ENCODE measurements around the gene PDE4D.
"Not testable (repeated sequence)": the region's sequence is repeated elsewhere in the genome, so short reads cannot be mapped to it uniquely, and the experiment has no call there.

The PDE4D gene

DNA sequence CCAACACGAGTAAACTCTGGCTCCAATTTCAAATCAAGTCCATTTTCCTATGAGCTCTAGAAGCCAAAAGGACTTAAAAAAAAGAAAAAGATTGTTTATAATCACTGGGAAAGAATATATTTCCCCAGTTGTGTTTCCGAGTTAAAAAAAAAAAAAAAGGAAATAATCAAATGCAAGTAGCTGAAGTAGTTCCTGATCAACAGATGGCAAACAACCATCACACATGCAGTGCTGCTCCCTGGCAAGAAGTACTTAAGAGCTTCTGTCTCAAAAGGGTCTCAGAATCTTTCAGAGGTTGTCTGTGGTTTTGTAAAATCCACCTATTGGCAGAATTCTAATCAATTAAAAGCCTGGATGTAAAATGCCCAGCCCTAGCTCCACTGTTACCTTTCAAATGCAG, 922.8 kb downstream of the PDE4D start:
- no peak for DNase-seq (ENCODE audit: low read depth, low spot score)

DNA sequence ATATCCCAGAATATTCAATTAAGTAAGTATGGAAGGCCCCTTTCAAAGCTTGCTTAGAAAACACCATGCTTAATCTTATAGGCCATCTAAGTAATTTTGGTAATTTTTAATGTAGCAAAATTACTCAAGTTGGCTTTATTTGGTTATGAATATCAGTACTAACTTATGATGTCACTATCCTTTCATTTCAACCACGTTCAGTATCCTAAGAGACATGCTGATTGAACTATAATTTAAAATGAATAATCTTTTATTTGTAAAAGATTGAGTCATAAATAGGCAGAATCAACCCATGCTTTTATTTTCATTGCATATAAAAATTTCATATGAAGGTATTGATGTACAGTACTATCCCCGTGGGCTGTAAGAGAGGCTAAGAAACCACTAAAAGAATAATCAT, 923.7 kb downstream of the PDE4D start:
- DNase-seq (ENCODE audit: low read depth, low spot score): no peak

DNA sequence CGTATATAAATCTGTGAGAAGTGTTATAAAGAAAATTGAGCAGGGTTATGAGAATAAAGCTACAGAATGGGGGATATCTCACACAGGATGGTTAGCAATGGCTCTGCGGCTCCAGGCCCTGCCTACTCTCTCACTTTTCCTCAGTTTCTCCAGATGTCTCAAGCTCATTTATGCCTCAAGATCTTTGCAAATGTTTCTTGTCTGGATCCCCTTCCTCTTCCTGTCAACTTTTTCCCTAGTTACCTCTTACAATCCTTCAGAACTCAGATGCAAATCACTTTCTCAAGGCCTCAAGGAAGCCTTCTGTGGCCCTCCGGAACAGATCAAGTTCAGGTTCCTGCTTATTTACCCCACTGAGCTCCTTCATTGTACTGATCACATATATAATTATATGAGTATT, 924.3 kb downstream of the PDE4D start:
- no peak for DNase-seq (ENCODE audit: low read depth, low spot score)

DNA sequence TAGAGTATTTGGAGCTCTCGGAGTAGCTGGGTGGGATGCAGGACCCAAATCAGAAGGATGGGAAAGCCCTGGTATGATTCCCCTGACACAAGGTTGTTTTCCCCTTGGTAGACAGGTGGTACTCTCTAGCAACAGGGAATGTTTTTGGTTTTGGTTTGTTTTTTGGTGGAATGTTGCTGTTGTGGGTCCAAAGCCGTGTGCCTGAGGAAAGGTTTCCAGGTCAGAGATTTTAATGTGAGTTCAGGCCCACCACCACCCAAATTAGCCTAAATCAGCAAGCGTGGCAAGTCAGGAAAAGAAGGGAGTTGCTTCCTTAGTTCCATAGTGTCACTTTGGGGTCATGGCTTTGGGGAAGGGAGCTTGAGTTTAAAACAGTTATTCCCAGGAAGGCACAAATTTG, 925.2 kb downstream of the PDE4D start:
- DNase-seq (ENCODE audit: low read depth, low spot score): no peak

DNA sequence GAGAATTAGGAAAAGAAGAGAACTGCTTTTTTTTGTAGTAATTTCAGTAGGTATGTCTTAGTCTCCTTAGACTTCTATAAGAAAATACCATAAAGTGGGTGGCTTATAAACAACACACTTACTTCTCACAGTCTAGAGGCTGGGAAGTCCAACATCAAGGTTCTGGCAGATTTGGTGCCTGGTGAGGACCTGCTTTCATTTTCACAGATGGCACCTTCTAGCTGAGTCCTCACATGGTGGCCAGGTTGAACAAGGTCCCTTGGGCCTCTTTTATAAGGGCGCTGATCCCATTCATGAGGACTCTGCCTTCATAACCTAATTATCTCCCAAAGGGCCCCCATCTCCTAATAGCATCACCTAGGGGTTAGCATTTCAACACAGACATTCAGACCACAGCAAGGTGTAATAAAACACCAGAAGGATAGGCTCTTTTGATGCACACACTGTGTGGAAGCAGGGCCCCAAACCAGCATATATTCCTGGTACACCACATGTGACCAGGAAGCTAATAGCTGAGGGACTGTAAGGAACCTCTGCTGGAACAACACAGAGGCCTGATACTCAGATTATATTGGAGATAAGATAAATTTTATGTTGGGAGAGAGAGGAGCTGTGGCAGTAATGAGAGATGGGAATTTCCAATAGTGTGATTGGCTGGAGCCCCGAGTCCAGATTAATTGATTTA, 925.8 kb downstream of the PDE4D start:
- no peak for DNase-seq (ENCODE audit: low read depth, low spot score)

DNA sequence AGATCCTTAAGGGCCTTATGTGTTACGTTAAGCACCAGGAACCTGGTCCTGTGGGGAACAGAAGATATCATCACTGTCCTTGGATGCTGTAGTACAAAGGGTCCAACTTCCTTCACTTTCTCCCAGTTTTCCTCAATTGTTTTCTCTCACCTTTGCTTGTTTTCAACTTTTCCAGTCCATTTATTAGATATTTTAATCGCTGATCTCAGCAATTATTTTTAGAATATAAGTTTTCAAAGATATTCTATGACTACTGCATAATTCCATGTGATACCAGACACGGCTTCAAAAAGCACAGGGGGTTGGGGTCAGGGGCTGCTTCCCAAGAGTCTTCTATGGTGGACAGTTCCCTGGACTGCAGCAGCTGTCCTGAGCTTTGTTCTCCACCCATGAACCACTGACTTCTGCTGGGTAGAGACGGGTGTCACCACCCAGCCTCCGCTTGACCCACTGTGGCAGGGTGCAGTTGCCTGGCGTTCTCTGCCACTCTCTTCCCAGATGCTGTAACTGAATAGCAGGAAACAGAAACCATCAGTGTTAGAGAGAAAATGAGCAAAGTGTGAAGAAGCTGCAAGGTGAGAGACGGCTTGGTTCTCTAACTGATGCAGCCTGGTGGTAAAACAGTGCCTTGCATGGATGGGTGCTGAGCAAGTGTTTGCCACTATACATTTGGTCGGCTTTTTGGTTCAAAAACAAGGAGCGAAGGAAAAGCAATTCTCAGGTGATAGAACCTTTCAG, 927.7 kb downstream of the PDE4D start:
- no peak for DNase-seq (ENCODE audit: low read depth, low spot score)

DNA sequence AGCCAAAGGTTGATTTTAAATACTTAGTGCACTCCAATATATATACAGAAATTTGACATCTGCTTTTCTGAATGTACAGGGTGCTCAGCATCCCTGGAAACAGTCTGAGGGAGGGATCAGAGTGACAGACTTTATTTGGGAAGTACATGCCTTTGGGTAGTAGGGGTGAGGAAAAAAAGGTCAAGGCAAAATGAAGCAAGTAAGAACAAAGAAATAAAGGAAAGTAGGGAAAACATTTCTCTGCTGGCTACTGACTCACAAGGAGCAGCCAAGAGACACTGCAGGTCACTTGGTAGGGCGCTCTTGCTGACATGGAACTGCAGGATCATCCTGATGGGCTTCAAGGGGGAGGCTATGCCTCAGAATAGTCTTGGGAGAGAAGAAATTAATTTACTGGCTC, 929.7 kb downstream of the PDE4D start:
- DNase-seq (ENCODE audit: low read depth, low spot score): no peak

DNA sequence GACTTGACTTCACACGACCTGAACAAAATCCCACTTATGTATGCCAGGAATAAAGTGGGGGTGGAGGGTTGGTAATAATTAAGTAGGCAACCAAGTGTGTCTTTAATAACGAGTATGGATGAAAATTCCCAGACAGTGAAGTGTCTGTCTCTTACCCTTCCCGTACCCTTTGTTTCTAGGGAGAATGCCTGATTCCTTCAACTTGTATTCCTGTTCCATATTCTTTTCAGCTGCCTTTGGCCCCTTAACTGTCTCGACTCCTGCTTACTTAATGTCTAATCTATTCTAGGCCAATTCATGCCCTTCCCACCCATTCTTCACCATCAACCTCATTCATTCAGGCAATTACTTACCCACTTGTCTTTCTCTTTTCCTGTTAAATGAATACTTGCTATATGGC, 930.2 kb downstream of the PDE4D start:
- no peak for DNase-seq (ENCODE audit: low read depth, low spot score)

DNA sequence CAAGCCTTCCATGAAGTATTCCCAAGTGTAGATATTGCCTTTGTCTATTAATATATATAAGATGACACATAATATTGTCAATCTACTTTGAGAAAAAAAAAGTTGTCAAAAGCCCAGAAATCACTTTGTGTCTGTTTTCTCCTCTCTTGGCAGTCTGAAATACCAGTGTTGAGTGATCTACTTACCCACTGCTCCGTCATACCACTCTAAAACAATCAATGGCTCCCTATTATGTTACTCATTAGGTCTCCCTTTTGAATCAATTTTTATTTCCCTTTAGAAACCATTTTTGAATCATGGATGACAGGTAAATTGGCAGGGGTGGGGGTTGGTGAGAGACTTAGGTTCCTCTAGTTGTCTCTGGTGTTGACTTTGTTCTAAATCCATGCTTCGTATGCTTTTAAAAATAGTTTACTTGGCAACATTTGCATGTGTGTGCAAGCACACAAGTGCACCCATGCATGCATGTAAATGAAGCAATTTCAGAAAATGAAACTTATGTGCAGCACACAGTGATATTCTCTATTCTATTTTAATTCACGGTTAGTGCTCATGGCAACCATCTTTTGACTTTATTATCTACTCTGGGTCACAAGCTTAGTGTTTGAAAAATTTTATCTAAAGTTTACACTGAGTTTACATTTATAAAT, 931.8 kb downstream of the PDE4D start:
- no peak for DNase-seq (ENCODE audit: low read depth, low spot score)

DNA sequence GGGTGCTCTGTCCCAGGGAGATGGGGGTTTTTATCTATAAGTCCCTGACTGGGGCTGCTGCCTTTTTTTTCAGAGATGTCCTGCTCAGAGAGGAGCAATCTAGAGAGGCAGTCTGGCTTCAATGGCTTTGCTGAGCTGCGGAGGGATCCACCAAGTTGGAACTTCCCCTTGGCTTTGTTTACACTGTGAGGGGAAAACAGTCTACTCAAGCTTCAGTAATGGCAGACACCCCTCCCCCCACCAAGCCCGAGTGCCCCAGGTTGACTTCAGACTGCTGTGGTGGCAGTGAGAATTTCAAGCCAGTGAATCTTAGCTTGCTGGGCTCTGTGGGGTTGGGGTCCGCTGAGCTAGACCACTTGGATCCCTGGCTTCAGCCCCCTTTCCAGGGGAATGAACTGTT, 934.8 kb downstream of the PDE4D start:
- no peak for DNase-seq (ENCODE audit: low read depth, low spot score)

DNA sequence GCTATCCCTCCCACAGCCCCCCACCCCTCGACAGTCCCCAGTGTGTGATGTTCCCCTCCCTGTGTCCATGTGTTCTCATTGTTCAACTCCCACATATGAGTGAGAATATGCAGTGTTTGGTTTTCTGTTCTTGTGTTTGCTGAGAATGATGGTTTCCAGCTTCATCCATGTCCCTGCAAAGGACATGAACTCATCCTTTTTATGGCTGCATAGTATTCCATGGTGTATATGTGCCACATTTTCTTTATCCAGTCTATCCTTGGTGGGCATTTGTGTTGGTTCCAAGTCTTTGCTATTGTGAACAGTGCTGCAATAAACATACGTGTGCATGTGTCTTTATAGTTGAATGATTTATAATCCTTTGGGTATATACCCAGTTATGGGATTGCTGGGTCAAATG, 940.3 kb downstream of the PDE4D start:
- DNase-seq (ENCODE audit: low read depth, low spot score): not testable (repeated sequence)

DNA sequence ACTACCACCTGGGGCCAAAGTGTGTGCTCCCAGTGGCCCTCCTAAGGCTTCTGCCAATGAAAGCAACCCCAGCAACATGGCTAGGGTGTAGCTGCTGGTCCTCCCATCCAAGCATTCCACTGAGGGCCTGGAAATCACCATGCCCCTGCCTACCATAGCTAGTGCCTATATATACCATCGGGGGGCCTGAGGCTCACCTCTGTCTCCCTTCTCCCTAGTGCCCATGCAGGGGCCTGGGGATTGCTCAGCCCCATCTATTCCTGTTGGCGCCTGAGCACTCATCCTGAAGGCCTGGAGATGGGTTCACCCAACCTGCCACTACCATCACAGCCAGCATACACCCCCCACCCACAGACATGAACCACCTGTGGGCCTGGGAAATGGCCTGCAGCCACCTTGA, 943.3 kb downstream of the PDE4D start:
- no peak for DNase-seq (ENCODE audit: low read depth, low spot score)

DNA sequence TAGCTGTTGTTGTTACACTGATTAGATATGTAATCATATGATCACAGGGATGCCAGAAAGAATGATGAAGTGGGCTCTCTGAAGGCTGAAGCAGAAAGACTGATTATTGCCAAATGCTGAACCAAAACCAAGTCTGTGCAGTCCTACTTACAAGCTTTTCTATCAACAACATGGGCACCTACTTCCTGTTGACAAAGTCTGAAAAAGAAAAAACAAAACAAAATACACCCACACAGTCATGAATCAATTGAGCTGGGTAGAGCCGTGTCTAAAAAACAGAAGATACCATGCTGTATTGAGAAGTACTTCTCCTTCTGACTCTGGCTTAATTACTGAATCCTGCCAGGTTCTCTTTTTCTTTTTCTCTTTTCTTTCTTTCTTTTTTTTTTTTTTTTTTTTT, 947.3 kb downstream of the PDE4D start:
- DNase-seq (ENCODE audit: low read depth, low spot score): no peak

DNA sequence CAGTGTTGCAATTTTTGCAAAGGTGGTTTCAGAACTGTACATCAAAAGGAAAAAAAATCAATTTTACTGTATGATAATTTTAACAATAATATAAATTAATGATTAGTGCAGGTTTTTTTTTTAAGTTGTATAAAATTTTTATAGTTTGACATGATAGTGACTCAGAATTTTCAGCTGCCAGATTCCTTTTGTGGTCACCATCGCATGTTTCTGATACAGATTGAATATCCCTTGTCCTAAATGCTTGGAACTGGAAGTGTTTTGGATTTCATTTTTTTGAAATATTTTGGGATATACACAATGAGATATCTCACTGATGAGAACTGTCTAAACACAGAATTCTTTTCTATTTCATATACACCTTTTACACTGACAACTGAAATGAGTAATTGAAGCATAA, 949.3 kb downstream of the PDE4D start:
- DNase-seq (ENCODE audit: low read depth, low spot score): no peak

DNA sequence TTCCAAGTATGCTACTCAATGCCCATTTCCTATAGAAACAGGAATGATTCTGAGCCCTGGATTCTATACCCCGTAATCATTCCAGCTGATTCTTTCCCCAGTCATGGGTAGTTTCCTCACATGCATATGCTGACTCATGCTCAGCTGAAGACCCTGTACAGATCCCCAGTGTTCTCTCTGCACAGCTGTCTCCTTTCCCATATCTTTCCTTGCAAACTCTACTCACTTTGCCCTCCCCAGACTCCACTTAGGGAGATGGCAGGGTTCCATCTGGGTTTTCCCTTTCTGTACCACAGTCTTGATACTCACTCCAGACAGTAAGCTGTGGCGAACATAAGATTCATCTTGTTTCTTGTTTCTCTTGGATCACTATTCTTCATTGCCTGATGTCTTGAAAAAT, 953.1 kb downstream of the PDE4D start:
- DNase-seq (ENCODE audit: low read depth, low spot score): no peak

DNA sequence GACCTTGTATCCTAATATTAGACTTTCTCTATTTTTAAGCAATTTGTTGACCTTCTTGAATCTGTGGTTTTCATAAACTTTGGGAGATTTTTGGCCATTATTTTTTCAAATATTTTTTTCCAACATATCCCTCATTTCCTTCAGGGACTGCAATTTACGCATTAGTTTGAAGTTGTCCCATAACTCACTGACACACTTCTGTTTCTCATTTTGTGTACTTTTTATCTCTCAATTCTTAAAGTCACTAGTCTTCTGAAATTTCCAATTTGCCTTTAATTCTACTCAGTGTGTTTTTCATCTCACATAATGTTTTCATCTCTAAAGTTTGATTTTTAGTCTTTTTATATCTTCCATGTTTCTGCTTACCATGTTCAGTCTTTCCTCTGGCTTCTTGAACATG, 953.9 kb downstream of the PDE4D start:
- DNase-seq (ENCODE audit: low read depth, low spot score): no peak

DNA sequence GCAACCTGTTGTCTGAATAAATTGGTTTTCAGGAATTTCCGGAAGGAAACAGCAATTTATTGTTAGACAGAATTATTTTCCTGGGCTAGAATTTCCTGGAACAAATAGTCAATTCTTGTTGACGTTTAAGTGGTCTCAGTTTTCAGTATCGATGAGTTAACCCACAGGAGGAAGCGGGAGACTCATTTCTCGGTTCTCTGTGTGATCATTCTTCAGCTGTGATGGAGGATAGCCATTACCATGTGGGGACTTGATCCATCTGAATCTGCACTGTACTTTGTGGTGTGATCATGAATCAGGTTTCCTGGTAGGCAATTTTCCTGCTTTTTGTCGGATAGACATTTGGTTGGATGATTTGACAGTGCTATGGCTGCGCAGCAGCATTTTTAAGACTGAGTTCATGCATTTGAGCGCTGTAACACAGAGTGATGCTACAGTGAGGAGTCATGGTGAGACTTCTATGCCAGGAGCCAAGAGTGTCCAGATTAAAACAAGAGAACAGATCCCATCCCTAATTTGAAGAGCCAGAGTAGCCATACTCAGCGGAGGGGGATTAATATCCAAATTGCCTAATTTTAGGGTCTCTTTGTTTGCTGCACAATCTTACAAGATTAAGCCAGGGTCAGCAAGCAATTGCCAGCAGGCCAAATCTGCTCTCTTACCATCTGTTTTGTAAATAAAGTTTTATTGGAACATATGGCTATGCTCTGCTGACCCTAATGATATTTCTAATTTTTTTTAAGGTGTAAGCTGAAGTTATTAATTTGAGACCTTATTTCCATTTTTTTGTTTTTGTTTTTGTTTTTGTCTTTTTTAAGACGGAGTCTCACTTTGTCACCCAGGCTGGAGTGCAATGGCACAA, 954.7 kb downstream of the PDE4D start:
- DNase-seq (ENCODE audit: low read depth, low spot score): no peak

DNA sequence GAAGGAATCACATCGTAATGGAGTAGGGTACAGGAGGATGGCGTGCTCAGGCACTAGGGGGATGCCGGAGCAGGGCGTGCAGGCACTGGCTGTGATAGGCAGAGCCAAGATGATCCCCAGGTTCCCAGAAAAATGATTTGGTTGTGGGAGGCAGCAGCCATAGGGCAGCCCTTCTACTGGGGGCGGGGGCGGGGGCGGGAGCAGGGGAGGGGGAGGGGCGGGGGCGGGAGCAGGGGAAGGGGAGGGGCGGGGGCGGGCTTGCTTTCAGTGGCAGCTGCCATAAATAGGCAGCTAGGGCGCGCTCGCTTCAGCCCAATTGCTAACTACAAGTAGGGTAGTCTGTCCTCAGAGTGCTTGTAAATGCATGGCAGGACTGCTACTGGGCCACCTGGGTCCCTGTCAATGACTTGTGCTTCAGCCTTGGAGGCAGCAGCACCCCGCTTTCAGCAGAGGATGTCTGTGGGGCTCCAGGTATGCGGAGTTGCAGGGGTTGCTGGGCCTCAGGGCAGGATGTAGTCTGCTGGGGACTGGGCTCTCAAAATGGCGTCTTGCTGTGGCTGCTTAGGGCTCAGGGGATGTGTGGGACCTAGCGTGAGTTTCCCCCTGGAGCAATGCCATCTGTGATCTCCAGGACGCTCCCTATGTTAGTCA, 956.4 kb downstream of the PDE4D start:
- DNase-seq (ENCODE audit: low read depth, low spot score): no peak

DNA sequence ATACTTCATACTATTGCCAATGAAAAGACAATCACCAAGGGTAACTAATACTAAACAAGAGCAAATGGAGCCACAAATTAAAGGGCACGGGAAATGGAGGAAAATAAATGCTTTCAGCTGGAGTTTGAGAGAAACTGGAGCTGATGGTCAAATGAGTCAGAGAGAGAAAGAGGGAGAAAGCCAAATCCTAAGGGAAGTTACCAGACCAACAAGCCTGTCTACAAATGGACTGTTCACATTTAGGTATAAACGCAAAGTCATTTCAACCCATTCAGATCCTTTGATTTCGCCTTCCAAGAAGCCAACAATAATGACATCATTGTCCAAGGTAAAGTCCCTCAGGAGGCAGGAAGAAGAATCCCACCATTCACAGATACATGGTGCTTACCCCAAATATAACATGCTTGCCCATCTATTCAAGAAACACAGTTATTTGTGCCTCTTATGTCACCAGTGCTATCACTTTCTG, 958.9 kb downstream of the PDE4D start:
- no peak for DNase-seq (ENCODE audit: low read depth, low spot score)

DNA sequence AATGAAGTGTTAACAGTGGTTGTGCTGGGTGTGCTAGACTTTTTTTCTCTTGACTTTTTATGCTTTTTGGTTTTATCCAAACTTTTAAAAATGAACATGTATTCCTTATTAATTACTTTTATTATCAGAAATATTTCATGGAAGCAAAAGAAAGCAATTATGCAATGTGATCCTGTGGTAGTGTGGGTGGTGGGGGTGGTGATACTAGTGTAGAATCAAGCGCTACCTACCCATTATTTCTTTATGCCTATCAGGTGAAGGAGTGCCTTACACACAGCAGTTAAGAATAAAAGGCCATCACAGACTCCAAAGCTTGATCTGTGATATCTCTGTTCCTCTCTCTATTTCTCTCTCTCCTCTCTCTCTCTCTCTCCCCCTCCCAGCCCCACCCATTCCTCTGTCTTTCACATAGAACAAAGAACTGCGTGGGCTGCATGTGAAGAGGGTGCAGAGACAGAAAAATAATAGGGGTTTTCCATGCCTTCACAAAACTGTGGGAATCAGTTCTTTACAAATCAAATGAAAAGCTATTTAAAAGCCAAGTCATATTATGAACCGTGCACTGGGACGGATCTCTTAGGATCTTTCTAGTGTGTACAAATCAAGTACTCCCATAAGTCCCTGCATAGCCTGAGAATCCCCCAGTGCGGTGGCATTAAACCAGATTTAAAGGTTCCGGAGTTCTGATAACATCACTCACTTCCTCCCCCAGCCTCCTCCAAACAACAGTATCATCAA, 959.5 kb downstream of the PDE4D start:
- no peak for DNase-seq (ENCODE audit: low read depth, low spot score)

All from activated naive CD8-positive, alpha-beta T cell treated with anti-CD3 and anti-CD28 coated beads, Interleukin-2, amount 50 U/mL, for 16 hours (primary cell).